ENCODE results near the gene C17orf58. TPM values are rescaled to one million over a fixed set of nuclear protein-coding genes. Genes with fewer than 3 reads are reported as not detected.

C17orf58 gene
- total and polyA plus RNA-seq, 2 of the 4 experiments (the other 2 are of a cell fraction): 7.2 to 10.2 TPM

DNA sequence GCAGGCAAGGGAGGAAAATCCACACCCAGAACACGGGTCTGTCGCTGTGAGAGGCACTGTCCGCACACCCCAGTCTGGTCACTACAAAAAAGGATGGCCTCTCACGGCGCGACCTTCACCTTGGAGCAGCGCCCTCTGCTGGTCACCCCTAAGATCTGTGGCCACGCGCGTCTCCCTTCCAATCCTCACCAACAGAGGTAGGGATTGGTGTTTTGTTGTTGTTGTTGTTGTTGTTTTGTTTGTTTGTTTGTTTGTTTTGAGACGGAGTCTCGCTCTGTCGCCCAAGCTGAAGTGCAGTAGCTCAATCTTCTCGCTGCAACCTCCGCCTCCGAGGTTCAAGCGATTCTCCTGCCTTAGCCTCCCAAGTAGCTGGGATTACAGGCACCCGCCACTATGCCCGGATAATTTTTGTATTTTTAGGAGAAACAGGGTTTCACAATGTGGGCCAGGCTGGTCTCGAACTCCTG, 15.0 kb upstream of the C17orf58 start:
- intact Hi-C loops (cut with micrococcal nuclease) (loop anchor here (1.0 kb wide), 1 partner anchor 8 kb away; no protein-coding TSS in a partner anchor), dilution Hi-C loops (cut with HindIII; ENCODE audit: low sequenced_read_pairs, unreplicated experiment) (no loop called here), in situ Hi-C loops (cut with MboI; ENCODE audit: low sequenced_read_pairs) (no loop called here)
- Histone ChIP-seq H2BK15ac (ENCODE audit: low read depth, low read length) (no peak overlapping the region), H3K23ac (ENCODE audit: low read depth, low read length) (no peak overlapping the region), H2AK5ac (ENCODE audit: low read depth, low read length) (no peak overlapping the region), H2AK9ac (replicated peaks; ENCODE audit: low read depth, low read length, poor library complexity) (no peak overlapping the region), H2BK5ac (ENCODE audit: low read depth, low read length, poor library complexity, severe bottlenecking) (no peak overlapping the region), H3K4me3 (ENCODE audit: insufficient read depth, low read depth, low read length) (no peak overlapping the region), H3K56ac (ENCODE audit: extremely low read depth, insufficient read depth, low read length) (no peak overlapping the region), H3K4me1 (ENCODE audit: control insufficient read depth, insufficient read depth, low read length) (no peaks in the 10 kb centered on the region), H4K5ac (ENCODE audit: low read depth, low read length) (no peak overlapping the region), H3K4me2 (ENCODE audit: low read depth, low read length) (no peak overlapping the region), H3K9ac (ENCODE audit: low read depth, low read length) (no peak overlapping the region), H3K27me3 (ENCODE audit: control insufficient read depth, insufficient read depth, low read length) (peaks cover 7% of the 10 kb centered on the region), H3K4ac (ENCODE audit: low read depth, low read length) (no peak overlapping the region), H2AFZ (replicated peaks; ENCODE audit: low read length, poor library complexity) (peak overlapping the region; percentile 77), H3K18ac (ENCODE audit: low read depth, low read length) (no peak overlapping the region), H3K27ac (ENCODE audit: insufficient read depth, low read length) (no peak overlapping the region), H4K91ac (ENCODE audit: insufficient read depth, low read depth, low read length) (no peak overlapping the region), H4K8ac (ENCODE audit: low read depth in 2 of 2, low read length in 2 of 2) (no peak overlapping the region), H2BK20ac (ENCODE audit: low read depth, low read length) (no peak overlapping the region), H3K14ac (replicated peaks; ENCODE audit: low read depth, low read length) (no peak overlapping the region), H3K9me1 (ENCODE audit: insufficient read depth, low read length) (no peaks in the 10 kb centered on the region), H2BK120ac (ENCODE audit: low read depth, low read length) (no peak overlapping the region), H3K79me1 (ENCODE audit: low read depth in 1 of 2, low read length in 2 of 2) (no peaks in the 10 kb centered on the region), H4K20me1 (ENCODE audit: insufficient read depth, low read length) (no peaks in the 10 kb centered on the region), H3K36me3 (ENCODE audit: control insufficient read depth, insufficient read depth, low read length) (no peaks in the 10 kb centered on the region), H3K9me3 (ENCODE audit: control insufficient read depth, insufficient read depth, low read length) (no peaks in the 10 kb centered on the region)
- ATAC-seq (ENCODE audit: low read depth) (peak; percentile 46; the same call in 1 of the 2 replicates), DNase-seq (no peak)
- ChIA-PET CTCF (no interaction called here), POLR2A (ENCODE audit: unreplicated experiment) (no interaction called here)
- TF ChIP-seq USF2 (IDR thresholded peaks at IDR 0.05; ENCODE audit: low read depth, low read length): no peak
- no peak for TF ChIP-seq POLR2A (IDR thresholded peaks at IDR 0.05; ENCODE audit: low read depth, low read length)
- no peak for TF ChIP-seq CEBPB (IDR thresholded peaks at IDR 0.05; ENCODE audit: low read depth, low read length)
- peak; percentile 20; the same call in 1 of the 2 replicates for TF ChIP-seq RAD21 (IDR thresholded peaks at IDR 0.05; ENCODE audit: low read length)
- TF ChIP-seq, protein P1, sequence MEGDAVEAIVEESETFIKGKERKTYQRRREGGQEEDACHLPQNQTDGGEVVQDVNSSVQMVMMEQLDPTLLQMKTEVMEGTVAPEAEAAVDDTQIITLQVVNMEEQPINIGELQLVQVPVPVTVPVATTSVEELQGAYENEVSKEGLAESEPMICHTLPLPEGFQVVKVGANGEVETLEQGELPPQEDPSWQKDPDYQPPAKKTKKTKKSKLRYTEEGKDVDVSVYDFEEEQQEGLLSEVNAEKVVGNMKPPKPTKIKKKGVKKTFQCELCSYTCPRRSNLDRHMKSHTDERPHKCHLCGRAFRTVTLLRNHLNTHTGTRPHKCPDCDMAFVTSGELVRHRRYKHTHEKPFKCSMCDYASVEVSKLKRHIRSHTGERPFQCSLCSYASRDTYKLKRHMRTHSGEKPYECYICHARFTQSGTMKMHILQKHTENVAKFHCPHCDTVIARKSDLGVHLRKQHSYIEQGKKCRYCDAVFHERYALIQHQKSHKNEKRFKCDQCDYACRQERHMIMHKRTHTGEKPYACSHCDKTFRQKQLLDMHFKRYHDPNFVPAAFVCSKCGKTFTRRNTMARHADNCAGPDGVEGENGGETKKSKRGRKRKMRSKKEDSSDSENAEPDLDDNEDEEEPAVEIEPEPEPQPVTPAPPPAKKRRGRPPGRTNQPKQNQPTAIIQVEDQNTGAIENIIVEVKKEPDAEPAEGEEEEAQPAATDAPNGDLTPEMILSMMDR (conservative IDR thresholded peaks at IDR 0.05; ENCODE audit: low read depth, low read length): peak; percentile 44
- TF ChIP-seq MAFK (IDR thresholded peaks at IDR 0.05; ENCODE audit: low read depth, low read length): no peak
- TF ChIP-seq SMC3 (IDR thresholded peaks at IDR 0.05; ENCODE audit: low read depth, low read length): 0 out of 2 replicates have a peak, but pooled peaks have one; percentile 25
- TF ChIP-seq MXI1 (IDR thresholded peaks at IDR 0.05; ENCODE audit: borderline replicate concordance, low read depth, low read length): no peak
- BruUV-seq (replicated peaks): no TSS peak
- WGBS, 2 experiments (ENCODE audit: extremely low coverage in 2 of 2, insufficient read length in 1 of 2): 100% methylated on average over 1 of the region's 20 CpGs; no CpG with 5 or more reads in 1 of the 2 experiments

Data from IMR-90 (cell line).